Measurements from ENCODE around the gene JDP2.

Gene JDP2

GRCh38 chr14:75411214-75411540, 16.6 kb upstream of the JDP2 start:
- no peak for DNase-seq

- no peak for DNase-seq
Measured at GRCh38 chr14:75413013-75413412, 14.8 kb upstream of the JDP2 start.

- DNase-seq = no peak
Measured at GRCh38 chr14:75417674-75418073, 10.1 kb upstream of the JDP2 start.

GRCh38 chr14:75418850-75419768, 8.7 kb upstream of the JDP2 start:
- no peak for DNase-seq

- no peak for DNase-seq
Measured at GRCh38 chr14:75422169-75422568, 5.7 kb upstream of the JDP2 start.

GRCh38 chr14:75424496-75424895, 3.3 kb upstream of the JDP2 start:
- DNase-seq = no peak

- no peak for DNase-seq
Measured at GRCh38 chr14:75425446-75425845, 2.4 kb upstream of the JDP2 start.

- DNase-seq = no peak
Measured at GRCh38 chr14:75426332-75427125, 1.3 kb upstream of the JDP2 start.

- DNase-seq = no peak
Measured at GRCh38 chr14:75427126-75427481, 718 bp upstream of the JDP2 start.

GRCh38 chr14:75428230-75429104, 645 bp downstream of the JDP2 start:
- DNase-seq = no peak

- DNase-seq = no peak
Measured at GRCh38 chr14:75429562-75429961, 1.7 kb downstream of the JDP2 start.

- no peak for DNase-seq
Measured at GRCh38 chr14:75430116-75430515, 2.3 kb downstream of the JDP2 start.

GRCh38 chr14:75430526-75430925, 2.7 kb downstream of the JDP2 start:
- no peak for DNase-seq

GRCh38 chr14:75430976-75431375, 3.2 kb downstream of the JDP2 start:
- DNase-seq = no peak

GRCh38 chr14:75431827-75432226, 4.0 kb downstream of the JDP2 start:
- DNase-seq = no peak

- no peak for DNase-seq
Measured at GRCh38 chr14:75432411-75432810, 4.6 kb downstream of the JDP2 start.

- no peak for DNase-seq
Measured at GRCh38 chr14:75433631-75434071, 5.8 kb downstream of the JDP2 start.

- DNase-seq = no peak
Measured at GRCh38 chr14:75434138-75434889, 6.5 kb downstream of the JDP2 start.

- DNase-seq = no peak
Measured at GRCh38 chr14:75434890-75435248, 7.0 kb downstream of the JDP2 start.

GRCh38 chr14:75435473-75435872, 7.7 kb downstream of the JDP2 start:
- DNase-seq = no peak

GRCh38 chr14:75437201-75438143, 9.7 kb downstream of the JDP2 start:
- DNase-seq = no peak

All from central memory CD4-positive, alpha-beta T cell (primary cell).